H1 (cell line): ENCODE data around the gene CLCA4. TPM values are rescaled to one million over a fixed set of nuclear protein-coding genes. Genes with fewer than 3 reads are reported as not detected.

ENCODE experiments used
- BCL11A ChIP-seq, 2 experiments: IDR thresholded peaks; one replicate each; pipeline ENCODE4 v1.6.1; 2011; ENCODE audit warnings: low read depth in 2 of 2, low read length in 2 of 2, mild to moderate bottlenecking in 2 of 2
- JUND ChIP-seq: IDR thresholded peaks from 2 replicates; pipeline ENCODE4 v1.6.1; 2011; ENCODE audit warnings: mild to moderate bottlenecking, improper control_type of control experiment, low read length
- KDM1A ChIP-seq: fragments of 200-600, 300-600 bp; sonication (generic); IDR thresholded peaks from 2 replicates; pipeline ENCODE4 v1.7.1; 2016; ENCODE audit warnings: mild to moderate bottlenecking, low read length, borderline replicate concordance
- polyA plus RNA-seq, 7 experiments: library from polyadenylated mRNA; depleted of rRNA in 3 of 7; stranded (reverse) in 5 of 7; unstranded in 2 of 7; fragments of >200 nt in 5 of 7; fragments of 200-250 nt in 2 of 7; gene quantifications; 1 replicate in 5 of 7; 2 replicates in 1 of 7; 4 replicates in 1 of 7; pipeline versions ENCODE4 v1.2.1 to v1.2.3, GENCODE V29; 2011 to 2013; ENCODE audit warnings: missing spikeins in 2 of 7, mixed read lengths in 2 of 7
- total RNA-seq: library from RNA; stranded (reverse); fragmentation: NEBNext Ultra II Directional; extraction: Animal tissue kit (Norgen Biotek cat#: 25700); gene quantifications from 2 replicates; pipeline ENCODE4 v1.2.1, GENCODE V29; 2021

CLCA4 gene
- total and polyA plus RNA-seq, 2 of the 8 experiments (the other 6 are each of a cell fraction or from before 2014, with no cell fraction given) = not detected

- TF ChIP-seq BCL11A (IDR thresholded peaks at IDR 0.05; ENCODE audit: low read depth in 2 of 2, low read length in 2 of 2) = no peak
- TF ChIP-seq KDM1A = no peak
- no peak for TF ChIP-seq JUND
Observed at GRCh38 chr1:86621286-86621685, 74.4 kb downstream of the CLCA4 start (continued).

Other genes with a start within 250 kb of the CLCA4 start
- 27.1 and 30.8 TPM in 2 replicates for gene ODF2L, start 150.8 kb upstream of the CLCA4 start, total RNA-seq
- 2.7 and 3.2 TPM in 2 replicates for gene ODF2L, start 150.8 kb upstream of the CLCA4 start, polyA plus RNA-seq (2011; rRNA removed)
- gene CLCA2, start 122.9 kb upstream of the CLCA4 start, total RNA-seq = not detected in 2 replicates
- not detected in 2 replicates for gene CLCA2, start 122.9 kb upstream of the CLCA4 start, polyA plus RNA-seq (2011; rRNA removed)
- not detected in 2 replicates for gene CLCA1, start 78.2 kb upstream of the CLCA4 start, total RNA-seq
- gene CLCA1, start 78.2 kb upstream of the CLCA4 start, polyA plus RNA-seq (2011; rRNA removed) = not detected in 2 replicates
- gene SH3GLB1, start 157.5 kb downstream of the CLCA4 start, total RNA-seq = 39.4 and 43.1 TPM in 2 replicates
- gene SH3GLB1, start 157.5 kb downstream of the CLCA4 start, polyA plus RNA-seq (2011; rRNA removed) = 4.1 and 7.7 TPM in 2 replicates